Neural progenitor cell (in vitro differentiated cells): Measurements from ENCODE around the gene CNN2. TPM values are rescaled to one million over a fixed set of nuclear protein-coding genes. Genes with fewer than 3 reads are reported as not detected.

Experiments
- DNase-seq: peaks from one replicate; pipeline ENCODE4 v3.0.0-alpha.2; 2016; ENCODE audit warnings: low spot score
- H2AFZ ChIP-seq: fragments of 200-600 bp; sonication (generic); replicated peaks from 2 replicates; pipeline ENCODE4 v1.6.1; 2016; ENCODE audit warnings: antibody characterized with exemption
- H3F3A ChIP-seq: fragments of 200-600 bp; sonication (generic); 2 replicates; pipeline ENCODE4 v1.6.1; 2016; ENCODE audit warnings: antibody characterized with exemption, low read depth
- H3K27ac ChIP-seq: fragments of 200-600 bp; sonication (generic); 2 replicates; pipeline ENCODE4 v1.5.1; 2016; ENCODE audit warnings: mild to moderate bottlenecking
- H3K27me3 ChIP-seq: fragments of 200-600 bp; sonication (generic); 2 replicates; pipeline ENCODE4 v1.6.1; 2016; ENCODE audit warnings: mild to moderate bottlenecking, moderate library complexity
- H3K36me3 ChIP-seq: fragments of 200-600 bp; sonication (generic); 2 replicates; pipeline ENCODE4 v1.5.1; 2016
- H3K4me1 ChIP-seq: fragments of 200-600 bp; sonication (generic); 2 replicates; pipeline ENCODE4 v1.6.1; 2016; ENCODE audit warnings: mixed run types
- H3K4me2 ChIP-seq: fragments of 200-600 bp; sonication (generic); 2 replicates; pipeline ENCODE4 v1.6.1; 2016
- H3K4me3 ChIP-seq: fragments of 200-600 bp; sonication (generic); 2 replicates; pipeline ENCODE4 v1.5.1; 2016
- H3K79me2 ChIP-seq: fragments of 200-600 bp; sonication (generic); 2 replicates; pipeline ENCODE4 v1.6.1; 2016; ENCODE audit warnings: low read depth
- H3K9ac ChIP-seq: fragments of 200-600 bp; sonication (generic); 2 replicates; pipeline ENCODE4 v1.6.1; 2016
- H3K9me3 ChIP-seq: fragments of 200-600 bp; sonication (generic); 2 replicates; pipeline ENCODE4 v1.5.1; 2016; ENCODE audit warnings: low read depth
- H4K20me1 ChIP-seq: fragments of 200-600 bp; sonication (generic); 2 replicates; pipeline ENCODE4 v1.6.1; 2016; ENCODE audit warnings: low read depth
- H3K27ac Mint-ChIP-seq: 3 replicates; pipeline ENCODE4 v1.8.0; 2021; ENCODE audit warnings: mixed read lengths
- H3K27me3 Mint-ChIP-seq: 2 replicates; pipeline ENCODE4 v1.8.0; 2022; ENCODE audit warnings: low read depth, mild to moderate bottlenecking, inconsistent platforms, moderate library complexity, mixed read lengths; ENCODE audit not compliant: insufficient read depth
- H3K36me3 Mint-ChIP-seq: 3 replicates; pipeline ENCODE4 v1.8.0; 2021; ENCODE audit warnings: mixed read lengths
- H3K4me1 Mint-ChIP-seq: 3 replicates; pipeline ENCODE4 v1.8.0; 2021; ENCODE audit warnings: mixed read lengths
- H3K4me3 Mint-ChIP-seq: 3 replicates; pipeline ENCODE4 v1.8.0; 2021; ENCODE audit warnings: mild to moderate bottlenecking, moderate library complexity, mixed read lengths
- H3K9me3 Mint-ChIP-seq: 3 replicates; pipeline ENCODE4 v1.8.0; 2020; ENCODE audit warnings: mixed read lengths
- CTCF ChIP-seq: fragments of 200-600 bp; sonication (generic); IDR thresholded peaks from 2 replicates; pipeline ENCODE4 v1.5.1; 2017; ENCODE audit warnings: antibody characterized with exemption, mild to moderate bottlenecking
- EZH2 ChIP-seq: fragments of 200-600 bp; sonication (generic); IDR thresholded peaks from 2 replicates; pipeline ENCODE4 v1.6.1; 2017; ENCODE audit warnings: antibody characterized with exemption, mild to moderate bottlenecking, moderate library complexity
- EZH2phosphoT487 ChIP-seq: fragments of 200-600 bp; sonication (generic); IDR thresholded peaks from 2 replicates; pipeline ENCODE4 v1.6.1; 2017; ENCODE audit warnings: antibody characterized with exemption
- total RNA-seq: library from RNA; depleted of rRNA; stranded (reverse); fragments of >200 nt; gene quantifications from 2 replicates; pipeline ENCODE4 v1.2.3, GENCODE V29; 2015; ENCODE audit warnings: low replicate concordance

Gene CNN2
- total RNA-seq, 1 donor from 2014 or later: 131 TPM

GRCh38 chr19:1053176-1054101 is 27.0 kb downstream of the CNN2 start:
- Histone ChIP-seq H2AFZ (no peak overlapping the region), H3K9me3 (peaks cover 7% of the 10 kb centered on the region), H4K20me1 (no peaks in the 10 kb centered on the region), H3K36me3 (no peaks in the 10 kb centered on the region), H3K27ac (no peak overlapping the region), H3K9ac (no peak overlapping the region), H3K4me3 (no peak overlapping the region), H3K4me1 (no peaks in the 10 kb centered on the region), H3K79me2 (no peaks in the 10 kb centered on the region), H3K27me3 (no peaks in the 10 kb centered on the region), H3F3A (peaks cover 8% of the 10 kb centered on the region), H3K4me2 (no peak overlapping the region)
- DNase-seq: no peak
- H3K27me3 Mint-ChIP-seq: peaks cover 12% of the 10 kb centered on the region
- H3K4me3 Mint-ChIP-seq: no peak overlapping the region
- H3K36me3 Mint-ChIP-seq: peaks cover 2% of the 10 kb centered on the region
- H3K4me1 Mint-ChIP-seq: peaks cover 10% of the 10 kb centered on the region
- no peaks in the 10 kb centered on the region for H3K9me3 Mint-ChIP-seq
- no peak for TF ChIP-seq EZH2
- TF ChIP-seq CTCF: no peak
- TF ChIP-seq EZH2phosphoT487: no peak
- no peak overlapping the region for H3K27ac Mint-ChIP-seq

- Histone ChIP-seq H4K20me1 (no peaks in the 10 kb centered on the region), H3K4me2 (no peak overlapping the region), H3F3A (peaks cover 8% of the 10 kb centered on the region), H3K36me3 (no peaks in the 10 kb centered on the region), H2AFZ (no peak overlapping the region), H3K27ac (no peak overlapping the region), H3K4me1 (no peaks in the 10 kb centered on the region), H3K9me3 (peaks cover 7% of the 10 kb centered on the region), H3K9ac (no peak overlapping the region), H3K79me2 (no peaks in the 10 kb centered on the region), H3K4me3 (no peak overlapping the region), H3K27me3 (no peaks in the 10 kb centered on the region)
- Mint-ChIP-seq H3K4me1 (peaks cover 10% of the 10 kb centered on the region), H3K27me3 (peaks cover 12% of the 10 kb centered on the region), H3K4me3 (no peak overlapping the region), H3K9me3 (no peaks in the 10 kb centered on the region), H3K27ac (no peak overlapping the region), H3K36me3 (peaks cover 2% of the 10 kb centered on the region)
- DNase-seq: no peak
- no peak for TF ChIP-seq EZH2
- no peak for TF ChIP-seq EZH2phosphoT487
- no peak for TF ChIP-seq CTCF
Observed at GRCh38 chr19:1054102-1055027, 28.0 kb downstream of the CNN2 start.

GRCh38 chr19:1055028-1055425 is 28.6 kb downstream of the CNN2 start:
- no peak for DNase-seq
- Histone ChIP-seq H3K4me2 (no peak overlapping the region), H3K27ac (no peak overlapping the region), H2AFZ (no peak overlapping the region), H3K36me3 (no peaks in the 10 kb centered on the region), H3K9ac (no peak overlapping the region), H3K4me3 (no peak overlapping the region), H3K4me1 (no peaks in the 10 kb centered on the region), H3F3A (peaks cover 8% of the 10 kb centered on the region), H4K20me1 (no peaks in the 10 kb centered on the region), H3K79me2 (no peaks in the 10 kb centered on the region), H3K9me3 (peaks cover 7% of the 10 kb centered on the region), H3K27me3 (no peaks in the 10 kb centered on the region)
- Mint-ChIP-seq H3K36me3 (peaks cover 2% of the 10 kb centered on the region), H3K4me1 (peaks cover 10% of the 10 kb centered on the region), H3K27ac (no peak overlapping the region), H3K9me3 (no peaks in the 10 kb centered on the region), H3K4me3 (no peak overlapping the region), H3K27me3 (peaks cover 12% of the 10 kb centered on the region)
- TF ChIP-seq CTCF (no peak), EZH2phosphoT487 (no peak), EZH2 (no peak)
